Epithelial cell of proximal tubule (primary cell): ENCODE results near the gene RXRA. TPM values are rescaled to one million over a fixed set of nuclear protein-coding genes. Genes with fewer than 3 reads are reported as not detected.

Source experiments
- DNase-seq: peaks from one replicate; pipeline ENCODE4 v3.0.0-alpha.2; 2011; ENCODE audit warnings: low read depth
- H3K4me3 ChIP-seq: 2 replicates; pipeline ENCODE4 v1.5.1; 2011; ENCODE audit warnings: low read depth, mild to moderate bottlenecking, low read length
- total RNA-seq: library from RNA; depleted of rRNA; stranded (reverse); fragments of >200 nt; gene quantifications from 2 replicates; pipeline ENCODE4 v1.2.3, GENCODE V29; 2015
- TF ChIP-seq, protein P1 (sequence below): conservative IDR thresholded peaks from 2 replicates; pipeline ENCODE4 v1.5.1; 2012; ENCODE audit warnings: low read depth, mild to moderate bottlenecking, low read length

The RXRA gene
- total RNA-seq, 1 donor from 2014 or later, result 8.4 TPM

DNA sequence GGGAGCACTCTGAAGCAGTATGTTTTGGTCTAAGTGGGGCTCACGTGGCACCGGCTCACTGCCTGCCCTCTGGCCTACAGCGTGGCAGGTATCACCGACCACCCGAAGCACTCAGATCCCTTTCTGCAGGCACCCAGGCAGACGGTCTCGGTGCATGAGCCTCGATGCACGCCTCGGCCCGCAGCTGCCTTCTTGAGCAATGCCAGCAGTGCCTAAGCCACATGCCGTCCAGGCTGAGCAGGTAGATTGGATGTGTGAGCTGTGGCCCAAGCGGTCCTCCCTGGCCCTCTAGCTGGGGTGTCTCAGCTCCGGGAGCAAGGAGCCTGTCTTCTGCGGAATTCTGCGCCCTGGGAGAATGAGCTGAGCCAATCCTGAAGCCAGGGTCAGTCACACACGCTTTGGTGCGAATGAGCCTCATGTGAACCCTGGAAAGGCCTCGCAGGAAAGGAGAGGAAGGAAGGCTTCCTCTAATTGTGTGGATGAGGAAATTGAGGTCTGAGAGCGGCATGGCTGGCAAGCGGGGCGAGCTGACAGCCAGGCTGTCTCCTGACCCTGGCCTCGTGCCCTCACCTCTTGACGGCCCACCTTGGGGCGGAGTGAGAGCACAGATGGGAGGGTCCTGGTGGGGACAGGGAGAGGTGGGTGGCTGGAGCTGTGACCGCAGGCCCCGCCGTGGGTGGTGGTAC is 14.4 kb downstream of the RXRA start:
- TF ChIP-seq, protein P1, sequence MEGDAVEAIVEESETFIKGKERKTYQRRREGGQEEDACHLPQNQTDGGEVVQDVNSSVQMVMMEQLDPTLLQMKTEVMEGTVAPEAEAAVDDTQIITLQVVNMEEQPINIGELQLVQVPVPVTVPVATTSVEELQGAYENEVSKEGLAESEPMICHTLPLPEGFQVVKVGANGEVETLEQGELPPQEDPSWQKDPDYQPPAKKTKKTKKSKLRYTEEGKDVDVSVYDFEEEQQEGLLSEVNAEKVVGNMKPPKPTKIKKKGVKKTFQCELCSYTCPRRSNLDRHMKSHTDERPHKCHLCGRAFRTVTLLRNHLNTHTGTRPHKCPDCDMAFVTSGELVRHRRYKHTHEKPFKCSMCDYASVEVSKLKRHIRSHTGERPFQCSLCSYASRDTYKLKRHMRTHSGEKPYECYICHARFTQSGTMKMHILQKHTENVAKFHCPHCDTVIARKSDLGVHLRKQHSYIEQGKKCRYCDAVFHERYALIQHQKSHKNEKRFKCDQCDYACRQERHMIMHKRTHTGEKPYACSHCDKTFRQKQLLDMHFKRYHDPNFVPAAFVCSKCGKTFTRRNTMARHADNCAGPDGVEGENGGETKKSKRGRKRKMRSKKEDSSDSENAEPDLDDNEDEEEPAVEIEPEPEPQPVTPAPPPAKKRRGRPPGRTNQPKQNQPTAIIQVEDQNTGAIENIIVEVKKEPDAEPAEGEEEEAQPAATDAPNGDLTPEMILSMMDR, result no peak
- no peak overlapping the region for H3K4me3 ChIP-seq
- no peak for DNase-seq

DNA sequence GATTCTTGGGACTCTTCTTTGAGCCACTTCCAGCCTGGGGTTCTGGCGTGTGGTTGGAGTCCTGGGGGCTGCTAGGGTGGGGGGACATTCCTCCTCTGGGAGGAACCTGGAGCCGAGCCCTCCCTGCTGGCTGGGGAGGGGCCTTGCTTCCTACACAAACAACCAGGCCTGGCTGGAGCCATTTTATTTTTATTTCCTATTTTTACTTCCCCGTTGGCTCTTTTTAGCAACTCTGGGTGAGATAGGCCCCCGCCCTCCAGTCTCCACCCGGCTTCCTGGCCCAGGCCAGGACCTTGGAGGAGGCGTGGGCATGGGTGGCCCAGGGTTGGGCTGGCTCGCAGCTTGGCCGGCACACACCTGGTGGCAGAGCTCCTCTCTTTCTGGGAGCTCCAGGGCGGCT is 15.1 kb downstream of the RXRA start:
- TF ChIP-seq, protein P1, result no peak
- no peak for DNase-seq
- no peak overlapping the region for H3K4me3 ChIP-seq

DNA sequence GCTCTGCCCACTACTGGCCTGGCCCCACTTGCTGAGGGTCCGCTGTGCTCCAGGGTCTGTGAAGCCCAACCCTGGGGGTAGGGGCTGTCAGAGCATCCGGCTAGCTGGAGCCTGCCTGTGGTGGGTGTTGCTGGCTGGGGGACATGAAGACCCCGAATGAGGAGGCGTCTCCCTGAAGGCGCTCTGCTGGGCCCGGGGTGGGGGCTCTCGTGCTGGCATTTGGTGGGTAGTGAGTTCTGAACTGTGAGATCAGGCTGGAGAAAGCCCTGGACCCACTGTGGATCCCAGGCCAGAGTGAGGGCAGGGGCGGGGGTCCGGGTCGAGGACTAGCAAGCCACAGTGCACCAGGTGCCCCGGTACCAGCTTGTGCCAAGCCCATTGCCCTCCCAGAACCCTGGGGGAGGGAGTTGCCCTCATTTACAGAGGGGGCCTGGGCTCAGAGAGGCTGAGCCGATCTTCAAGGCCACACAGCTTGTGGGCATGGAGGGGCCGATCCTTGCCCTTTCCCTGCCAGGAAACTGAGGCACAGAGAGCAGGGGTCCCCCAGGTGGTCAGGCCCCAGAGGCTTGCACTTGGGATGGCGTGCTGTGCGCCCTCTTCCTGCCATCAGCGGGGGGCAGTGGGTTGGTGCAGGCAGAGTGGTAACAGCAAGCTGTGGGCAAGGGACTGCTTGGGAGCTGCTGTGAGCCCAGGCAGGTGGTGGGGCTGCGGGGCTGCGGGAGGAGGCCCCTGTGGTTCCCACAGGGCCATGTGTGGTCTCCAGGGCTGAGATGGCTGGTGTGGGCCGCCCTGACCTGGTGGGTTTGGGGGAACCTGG is 15.9 kb downstream of the RXRA start:
- TF ChIP-seq, protein P1, result no peak
- H3K4me3 ChIP-seq, result no peak overlapping the region
- DNase-seq, result no peak

DNA sequence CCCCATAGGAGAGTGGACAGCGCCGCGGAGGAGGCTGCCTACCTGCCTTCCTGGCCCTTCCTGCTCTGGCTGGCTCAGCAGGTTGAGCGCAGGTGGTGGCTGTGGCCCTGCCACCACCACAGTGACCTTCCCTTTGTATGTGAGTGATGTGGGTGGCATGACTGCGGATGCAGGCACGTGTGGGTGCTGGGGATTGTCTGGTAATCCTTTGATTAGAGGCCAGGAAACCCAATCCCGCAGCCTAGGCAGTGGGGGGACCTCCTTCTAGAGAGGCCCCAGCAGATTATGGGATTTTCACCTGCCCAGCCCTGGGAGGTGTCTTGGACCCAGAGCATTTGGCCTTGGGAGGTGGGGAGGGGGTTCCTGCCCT is 16.5 kb downstream of the RXRA start:
- TF ChIP-seq, protein P1, result no peak
- H3K4me3 ChIP-seq, result no peak overlapping the region
- no peak for DNase-seq

DNA sequence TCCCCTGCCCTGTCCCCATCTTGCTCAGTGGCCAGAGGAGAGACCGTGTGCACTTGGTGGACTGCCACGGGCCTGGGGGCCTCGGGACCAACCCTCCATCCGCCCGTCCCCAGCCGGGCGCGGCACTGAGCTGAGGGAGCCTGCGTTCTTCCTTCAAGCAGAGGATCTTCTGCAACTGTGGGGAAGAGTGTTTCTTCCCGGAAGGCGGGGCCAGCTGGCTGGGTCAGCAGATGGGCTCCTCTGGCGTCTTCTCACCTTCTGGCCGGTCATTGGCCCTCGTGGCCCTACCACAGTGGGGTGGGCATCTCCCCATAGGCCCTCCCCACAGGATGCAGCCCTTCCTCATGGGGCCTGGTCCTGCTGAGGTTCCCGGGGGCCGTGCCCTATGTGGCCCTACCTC is 17.4 kb downstream of the RXRA start:
- TF ChIP-seq, protein P1, result no peak
- DNase-seq, result no peak
- no peak overlapping the region for H3K4me3 ChIP-seq

DNA sequence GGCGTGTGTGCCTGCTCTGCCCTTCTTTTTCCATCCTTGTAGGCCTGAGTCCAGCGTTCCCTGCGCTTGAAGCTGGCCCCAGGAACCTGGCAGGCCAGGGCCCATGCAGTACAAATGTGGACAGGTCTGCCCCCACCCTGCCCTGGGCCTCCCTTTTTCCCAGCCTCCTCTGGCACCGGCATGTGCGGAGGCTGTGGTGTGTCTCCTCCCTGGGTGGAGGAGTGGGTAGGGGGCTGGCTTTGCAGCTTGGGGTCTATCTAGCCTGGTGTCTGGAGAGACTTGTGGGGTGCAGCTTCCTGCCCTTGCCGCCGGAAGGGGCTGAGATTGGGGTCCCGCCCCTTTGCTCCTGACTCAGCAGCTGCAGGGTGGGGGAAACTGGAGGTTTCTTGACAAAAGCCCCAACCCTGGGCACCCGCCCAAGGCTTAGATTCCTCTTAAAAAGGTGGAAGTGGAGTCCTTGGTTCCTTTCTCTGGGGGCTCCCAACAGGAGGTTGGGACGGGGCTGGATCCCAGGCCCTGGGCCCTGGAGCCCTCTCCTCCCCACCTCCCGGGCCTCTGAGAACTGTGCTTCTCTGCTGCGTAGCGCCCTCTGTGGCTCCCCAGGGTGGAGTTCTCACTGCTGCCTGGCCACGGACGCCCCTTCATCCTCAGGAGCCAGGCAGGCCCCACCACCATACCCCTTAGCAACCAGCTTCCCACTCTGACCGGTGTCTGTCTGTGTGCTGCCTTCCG is 18.0 kb downstream of the RXRA start:
- TF ChIP-seq, protein P1, result no peak
- no peak overlapping the region for H3K4me3 ChIP-seq
- DNase-seq, result no peak
